VCaP (cell line): ENCODE measurements around the gene LACTBL1.
A peak's percentile ranks its signal among the peaks of the same experiment; 100 is the strongest.
"Not testable (repeated sequence)": the region's sequence is repeated elsewhere in the genome, so short reads cannot be mapped to it uniquely, and the experiment has no call there.

Experiments
- H3K27ac ChIP-seq: fragments of 450-650 bp; 2 replicates; pipeline ENCODE4 v1.5.1; 2017
- CTCF ChIP-seq: fragments of 450-650 bp; conservative IDR thresholded peaks from 2 replicates; pipeline ENCODE4 v1.5.1; 2017; ENCODE audit warnings: mild to moderate bottlenecking, moderate library complexity

The LACTBL1 gene

GRCh38 chr1:22972760-22973159 lies at the start of gene LACTBL1:
Gene LACTBL1 (minus strand): TSS chr1:22972866. CDS start chr1:22972316, 550 bp downstream.
- no peak for TF ChIP-seq CTCF
- H3K27ac ChIP-seq: no peak within 1 kb of the TSS

- no peak for TF ChIP-seq CTCF
- no peak overlapping the region; the same call in 1 of the 2 replicates for H3K27ac ChIP-seq
These were observed 49.2 kb upstream of the LACTBL1 start for GRCh38 chr1:23021834-23022233.

- H3K27ac ChIP-seq: peak overlapping the region; percentile 95
- no peak for TF ChIP-seq CTCF
These were observed 48.2 kb upstream of the LACTBL1 start for GRCh38 chr1:23020706-23021405.

- H3K27ac ChIP-seq: peak overlapping the region; percentile 95
- no peak for TF ChIP-seq CTCF
These were observed 47.4 kb upstream of the LACTBL1 start for GRCh38 chr1:23019863-23020625.

- peak; percentile 25 for TF ChIP-seq CTCF
These were observed 46.6 kb upstream of the LACTBL1 start, which contains the start of gene KDM1A for GRCh38 chr1:23019094-23019862. Gene KDM1A (plus strand): TSS chr1:23019468. CDS start chr1:23019597, 129 bp downstream.

GRCh38 chr1:23018661-23019093 lies 46.0 kb upstream of the LACTBL1 start:
- TF ChIP-seq CTCF: no peak
- peak overlapping the region; percentile 95 for H3K27ac ChIP-seq

More at GRCh38 chr1:23019094-23019862, 46.6 kb upstream of the LACTBL1 start, which contains the start of gene KDM1A:
- H3K27ac ChIP-seq: peak within 1 kb of the TSS; percentile 95

- TF ChIP-seq CTCF: no peak
- H3K27ac ChIP-seq: no peak overlapping the region
These were observed 41.0 kb upstream of the LACTBL1 start for GRCh38 chr1:23013657-23014056.

- H3K27ac ChIP-seq: not testable (repeated sequence)
These were observed 37.4 kb upstream of the LACTBL1 start for GRCh38 chr1:23010025-23010424.
